Stimulated activated CD8-positive, alpha-beta memory T cell treated with anti-CD3 and anti-CD28 coated beads, Interleukin-15, amount 100 ng/mL, for 4 hours (primary cell): ENCODE results near the gene OS9.

ENCODE experiments used
- DNase-seq, 2 donors: peaks; one replicate each; pipeline ENCODE4 v3.0.0-alpha.2; 2020; ENCODE audit warnings: low read depth in 2 of 2

Gene OS9

GRCh38 chr12:57722716-57723629 is 29.0 kb downstream of the OS9 start:
- DNase-seq = no peak

GRCh38 chr12:57723630-57723962 is 29.7 kb downstream of the OS9 start:
- no peak for DNase-seq

GRCh38 chr12:57724003-57724935 is 30.3 kb downstream of the OS9 start:
- DNase-seq = no peak

- DNase-seq = no peak
Measured at GRCh38 chr12:57724936-57725740, 31.2 kb downstream of the OS9 start.

GRCh38 chr12:57725851-57726150 is 31.9 kb downstream of the OS9 start:
- no peak for DNase-seq

GRCh38 chr12:57726151-57726883 is 32.4 kb downstream of the OS9 start:
- no peak for DNase-seq

GRCh38 chr12:57726884-57727757 is 33.2 kb downstream of the OS9 start:
- DNase-seq = no peak

GRCh38 chr12:57727758-57728395 is 33.9 kb downstream of the OS9 start:
- no peak for DNase-seq

- DNase-seq = no peak
Measured at GRCh38 chr12:57729321-57729844, 35.5 kb downstream of the OS9 start.

GRCh38 chr12:57730336-57731067 is 36.6 kb downstream of the OS9 start:
- DNase-seq = no peak

GRCh38 chr12:57731411-57732080 is 37.6 kb downstream of the OS9 start:
- no peak for DNase-seq

GRCh38 chr12:57732270-57732669 is 38.3 kb downstream of the OS9 start:
- no peak for DNase-seq

- no peak for DNase-seq
Measured at GRCh38 chr12:57732726-57733593, 39.0 kb downstream of the OS9 start.

- DNase-seq = no peak
Measured at GRCh38 chr12:57733928-57734327, 40.0 kb downstream of the OS9 start.

GRCh38 chr12:57734591-57734990 is 40.7 kb downstream of the OS9 start:
- DNase-seq = no peak

GRCh38 chr12:57735198-57735855 is 41.4 kb downstream of the OS9 start:
- DNase-seq = no peak
